Heart left ventricle (tissue), 16 donors: ENCODE data around the gene ADCY5. TPM values are rescaled to one million over a fixed set of nuclear protein-coding genes. Genes with fewer than 3 reads are reported as not detected.

ENCODE experiments used
- ATAC-seq, 4 donors: fragments of 200-7000 bp; cut with Tn5 transposase; one replicate each; pipeline ENCODE4 v1.9.1; 2020 to 2022; ENCODE audit warnings: moderate library complexity in 4 of 4, mild to moderate bottlenecking in 3 of 4, moderate number of reproducible peaks in 1 of 4
- DNase-seq, 5 donors: peaks; one replicate each; pipeline ENCODE4 v3.0.0-alpha.2; 2020
- H3K27ac ChIP-seq, 12 donors: fragments of 200-600 bp; sonication (generic) in 4 of 12; one replicate each; pipeline versions ENCODE4 v1.5.0 to v1.8.0; 2016 to 2022; ENCODE audit warnings: mild to moderate bottlenecking in 2 of 12
- H3K27me3 ChIP-seq, 9 donors: fragments of 200-600 bp; sonication (generic) in 2 of 9; one replicate each; pipeline versions ENCODE4 v1.5.1 to v1.8.0; 2016 to 2022; ENCODE audit warnings: mild to moderate bottlenecking in 3 of 9
- H3K36me3 ChIP-seq, 9 donors: fragments of 200-600 bp; sonication (generic) in 2 of 9; one replicate each; pipeline versions ENCODE4 v1.5.0 to v1.8.0; 2018 to 2022; ENCODE audit warnings: mild to moderate bottlenecking in 2 of 9
- H3K4me1 ChIP-seq, 12 donors: fragments of 200-600 bp; sonication (generic) in 4 of 12; one replicate each; pipeline versions ENCODE4 v1.5.0 to v1.8.0; 2016 to 2022; ENCODE audit warnings: mild to moderate bottlenecking in 3 of 12
- H3K4me3 ChIP-seq, 12 donors: fragments of 200-600 bp; sonication (generic) in 4 of 12; one replicate each; pipeline versions ENCODE4 v1.5.0 to v1.8.0; 2017 to 2022; ENCODE audit warnings: mild to moderate bottlenecking in 9 of 12, moderate library complexity in 4 of 12
- H3K9me3 ChIP-seq, 12 donors: fragments of 200-600 bp; sonication (generic) in 4 of 12; one replicate each; pipeline versions ENCODE4 v1.5.0 to v1.8.0; 2016 to 2022; ENCODE audit warnings: mild to moderate bottlenecking in 1 of 12
- CTCF ChIP-seq, 12 donors: fragments of 200-600 bp; sonication (generic) in 4 of 12; IDR thresholded peaks; one replicate each; pipeline versions ENCODE4 v1.5.0 to v1.8.0; 2018 to 2022; ENCODE audit warnings: antibody characterized with exemption in 12 of 12, mild to moderate bottlenecking in 5 of 12
- POLR2A ChIP-seq, 2 donors: fragments of 450-650 bp; IDR thresholded peaks; one replicate each; pipeline ENCODE4 v1.6.1; 2017; ENCODE audit warnings: antibody characterized with exemption in 2 of 2, mild to moderate bottlenecking in 2 of 2, moderate library complexity in 2 of 2
- WGBS, 4 donors: extraction: QIAGEN DNeasy Blood & Tissue Kit in 2 of 4; methylation state at CpG; one replicate each; pipeline versions ENCODE4 v1.1.5 to v1.1.7; 2013 to 2018; 5-methylcytosine and 5-hydroxymethylcytosine counted together
- intact Hi-C, 10 donors: fragments of 100-400 bp; cut with DNase I; formaldehyde crosslinking; loops; one replicate each; pipeline versions ENCODE4 v1.11.1 to v1.14.2; 2022
- polyA plus RNA-seq, 2 donors: library from polyadenylated mRNA; stranded (reverse); fragments of 200-250 nt; gene quantifications; one replicate each; pipeline ENCODE4 v1.2.3, GENCODE V29; 2013
- total RNA-seq, 9 donors: library from RNA; depleted of rRNA in 2 of 9; stranded (reverse); fragments of >200 nt in 2 of 9; fragmentation: NEBNext Ultra II Directional in 3 of 9; extraction: Animal tissue kit (Norgen Biotek cat#: 25700) in 3 of 9; gene quantifications; one replicate each; pipeline versions ENCODE4 v1.1.0 to v1.2.4, GENCODE V29; 2016 to 2023
- donor health status: ischemic (EF 13 %, LVEDD 7.1; RV severe dilation, severe dysfunction).
- donor health status: healthy with polysubstance abuse.
- donor health status: DM: no; HTN: yes; CAD: no.
- donor health status: DM: no; HTN: no; CAD: no.
- donor health status: ischemic (EF 25% LVEDD 6.9; RV normal size, moderate dysfunction).
- donor health status: ischemic (EF 25% LVEDD 5.7; RV mildly dilated, moderate dysfunction).
- donor health status: healthy.
- donor health status: DM: yes; HTN: yes; CAD: no.
- donor health status: ischemic (EF 35%, LVEDD 5.7; RV mildly dilated, moderate dysfunction).
- donor health status: nonischemic (EF 11% LVEDD 7.7; RV severe dilation, severe dysfunction).
- donor health status: DM: yes; HTN: yes; CAD: no.
- donor health status: PGD.
- donor health status: ischemic (EF 29% LVEDD 5.4; RV normal size, mild dysfunction).
- donor health status: nonischemic (EF 23%, LVEDD 6.1; RV moderate dilation, normal function).

The ADCY5 gene
- total and polyA plus RNA-seq, 11 donors: 78.5 to 276 (median 167) TPM

- Histone ChIP-seq H3K9me3 (no peaks in the 10 kb centered on the region), H3K36me3 (no peaks in the 10 kb centered on the region), H3K27ac (peak overlapping the region in 10 of 12 donors; percentile 5 to 92 (median 60)), H3K4me1 (peaks cover 0 to 89% (median 42%) of the 10 kb centered on the region in 12 donors), H3K4me3 (no peak overlapping the region), H3K27me3 (no peaks in the 10 kb centered on the region)
- TF ChIP-seq POLR2A (IDR thresholded peaks at IDR 0.05) (no peak), CTCF (IDR thresholded peaks at IDR 0.05) (no peak)
- ATAC-seq (peak; percentile 68 to 90 (median 84)), DNase-seq (peak in 1 of 5 donors; percentile 80)
- 37 to 55% (median 46%) methylated on average over 6 of the region's 6 CpGs for WGBS, 4 donors
- intact Hi-C loops: loop anchor here in 1 of 10 donors (5.0 kb wide), 1 partner anchor 91 kb away; no protein-coding TSS in a partner anchor
These were observed 15.9 kb downstream of the ADCY5 start for GRCh38 chr3:123432832-123433523.

DNA sequence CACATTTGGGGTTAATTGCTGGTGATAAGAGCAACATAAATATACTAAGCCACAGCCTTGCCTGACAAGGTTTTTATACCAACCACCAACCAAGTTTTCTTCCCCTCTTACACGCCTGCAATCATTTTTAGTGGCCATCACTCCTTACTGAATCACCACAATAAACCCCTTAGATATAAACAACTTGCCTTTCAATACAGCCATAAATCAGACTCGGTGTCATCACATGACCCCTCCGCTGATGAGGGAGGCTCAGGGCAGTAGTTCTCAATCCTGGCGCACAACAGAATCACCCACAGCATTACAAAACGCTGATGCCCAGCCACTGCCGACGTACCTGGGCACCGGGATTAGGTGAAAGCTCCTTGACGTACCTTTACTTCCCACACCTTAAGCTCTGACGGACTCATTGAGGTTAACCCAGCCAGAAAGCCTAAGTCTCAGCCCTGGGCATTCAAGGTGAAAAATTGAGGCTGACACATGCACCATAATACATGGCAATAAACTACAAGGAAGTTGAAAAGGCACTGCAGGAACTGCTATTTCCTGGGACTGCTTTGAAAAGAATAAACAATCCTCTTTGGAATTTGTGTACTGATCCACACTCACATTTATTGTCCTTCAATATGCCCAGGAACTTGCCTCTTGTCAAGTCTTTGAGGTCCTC is 17.1 kb downstream of the ADCY5 start:
- H3K4me1 ChIP-seq: peaks cover 0 to 92% (median 45%) of the 10 kb centered on the region in 12 donors
- intact Hi-C loops: loop anchor here in 1 of 10 donors (5.0 kb wide), 1 partner anchor 89 kb away; no protein-coding TSS in a partner anchor

DNA sequence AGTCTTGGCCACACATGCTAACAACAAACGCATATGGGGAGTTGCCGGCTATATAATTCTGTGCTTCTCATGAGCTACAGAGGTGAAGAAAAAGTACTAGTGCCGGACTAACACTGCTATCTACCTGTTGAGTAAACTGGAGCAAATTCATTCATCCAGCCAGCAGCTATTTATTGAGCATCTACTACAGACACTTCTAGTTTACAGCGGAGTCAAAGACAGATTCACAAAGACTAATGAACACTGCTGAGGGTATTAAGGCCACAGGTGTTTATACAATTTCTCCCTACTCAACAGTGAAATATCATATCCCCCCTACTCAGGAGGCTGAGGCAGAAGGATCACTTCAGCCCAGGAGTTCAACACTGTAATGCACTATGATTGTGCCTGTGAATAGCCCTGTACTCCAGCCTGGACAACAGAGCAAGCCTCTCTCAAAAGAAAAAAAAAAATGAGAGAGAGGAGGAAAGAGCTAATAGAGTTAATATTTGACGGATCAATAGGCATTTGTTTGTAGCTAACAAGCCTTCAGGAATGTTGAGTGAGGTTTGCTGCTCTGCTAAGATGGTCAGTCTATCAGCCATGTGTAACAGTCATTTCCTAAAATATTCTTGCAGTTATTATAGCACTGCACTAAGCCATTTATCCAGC is 17.8 kb downstream of the ADCY5 start:
- Histone ChIP-seq H3K4me1 (peaks cover 0 to 92% (median 49%) of the 10 kb centered on the region in 12 donors), H3K27ac (peak overlapping the region in 9 of 12 donors; percentile 5 to 92 (median 61)), H3K27me3 (no peaks in the 10 kb centered on the region), H3K4me3 (no peak overlapping the region), H3K36me3 (no peaks in the 10 kb centered on the region), H3K9me3 (no peaks in the 10 kb centered on the region)
- ATAC-seq: no peak
- no peak for DNase-seq
- TF ChIP-seq POLR2A (IDR thresholded peaks at IDR 0.05) (no peak), CTCF (IDR thresholded peaks at IDR 0.05) (no peak)
- 73 to 81% (median 76%) methylated on average over 5 of the region's 5 CpGs for WGBS, 4 donors
- intact Hi-C loops: loop anchor here in 1 of 10 donors (5.0 kb wide), 1 partner anchor 89 kb away; no protein-coding TSS in a partner anchor

More for the DNA sequence above, 17.1 kb downstream of the ADCY5 start:
- Histone ChIP-seq H3K27me3 (no peaks in the 10 kb centered on the region), H3K36me3 (no peaks in the 10 kb centered on the region), H3K4me3 (no peak overlapping the region), H3K9me3 (no peaks in the 10 kb centered on the region), H3K27ac (peak overlapping the region in 7 of 12 donors; percentile 32 to 92 (median 69))
- 56 to 66% (median 64%) methylated on average over 10 of the region's 10 CpGs for WGBS, 4 donors
- ATAC-seq: no peak
- no peak for DNase-seq
- TF ChIP-seq CTCF (IDR thresholded peaks at IDR 0.05): no peak
- TF ChIP-seq POLR2A (IDR thresholded peaks at IDR 0.05): no peak
